ENCODE measurements around the gene SLC22A3. TPM values are rescaled to one million over a fixed set of nuclear protein-coding genes. Genes with fewer than 3 reads are reported as not detected.

SLC22A3 gene
- total RNA-seq, 2 experiments from 2014 or later, result not detected

- ChIA-PET POLR2A (no interaction called here), CTCF (no interaction called here)
- intact Hi-C loops (cut with micrococcal nuclease), result no loop called here
- no peak for ATAC-seq
- Mint-ChIP-seq H3K27ac (no peak overlapping the region), H3K36me3 (ENCODE audit: low read depth) (no peaks in the 10 kb centered on the region), H3K4me1 (ENCODE audit: low read depth) (peaks cover 10% of the 10 kb centered on the region), H3K27me3 (peaks cover 44% of the 10 kb centered on the region), H3K4me3 (no peak overlapping the region), H3K9me3 (peaks cover 1% of the 10 kb centered on the region)
- DNase-seq, result no peak
- no peak for TF ChIP-seq CTCF (IDR thresholded peaks at IDR 0.05)
Observed at GRCh38 chr6:160428069-160428430, 79.9 kb downstream of the SLC22A3 start.

- POLR2A ChIA-PET, result interaction anchor here (0.8 kb wide), 1 partner anchor 9 kb away, joined by 3 read pairs; no protein-coding TSS in a partner anchor
- no peaks in the 10 kb centered on the region for H3K36me3 Mint-ChIP-seq (ENCODE audit: low read depth)
- CTCF ChIA-PET, result no interaction called here
- ATAC-seq (no peak), DNase-seq (no peak)
- no peaks in the 10 kb centered on the region for H3K9me3 Mint-ChIP-seq
- H3K4me3 Mint-ChIP-seq, result no peak overlapping the region
- H3K27ac Mint-ChIP-seq, result no peak overlapping the region
- intact Hi-C loops (cut with micrococcal nuclease), result no loop called here
- TF ChIP-seq CTCF (IDR thresholded peaks at IDR 0.05), result no peak
- peaks cover 47% of the 10 kb centered on the region for H3K27me3 Mint-ChIP-seq
- H3K4me1 Mint-ChIP-seq (ENCODE audit: low read depth), result peaks cover 10% of the 10 kb centered on the region
Observed at GRCh38 chr6:160428818-160429619, 80.8 kb downstream of the SLC22A3 start.

- Mint-ChIP-seq H3K4me3 (no peak overlapping the region), H3K36me3 (ENCODE audit: low read depth) (no peaks in the 10 kb centered on the region), H3K27me3 (peaks cover 45% of the 10 kb centered on the region), H3K27ac (no peak overlapping the region), H3K9me3 (no peaks in the 10 kb centered on the region), H3K4me1 (ENCODE audit: low read depth) (peaks cover 10% of the 10 kb centered on the region)
- DNase-seq (no peak), ATAC-seq (no peak)
- ChIA-PET POLR2A (no interaction called here), CTCF (no interaction called here)
- TF ChIP-seq CTCF (IDR thresholded peaks at IDR 0.05), result no peak
- intact Hi-C loops (cut with micrococcal nuclease), result no loop called here
Observed at GRCh38 chr6:160429620-160429895, 81.4 kb downstream of the SLC22A3 start.

- Mint-ChIP-seq H3K4me1 (ENCODE audit: low read depth) (peaks cover 10% of the 10 kb centered on the region), H3K9me3 (no peaks in the 10 kb centered on the region), H3K27me3 (peaks cover 47% of the 10 kb centered on the region), H3K27ac (no peak overlapping the region), H3K4me3 (no peak overlapping the region), H3K36me3 (ENCODE audit: low read depth) (no peaks in the 10 kb centered on the region)
- CTCF ChIA-PET, result no interaction called here
- no peak for TF ChIP-seq CTCF (IDR thresholded peaks at IDR 0.05)
- intact Hi-C loops (cut with micrococcal nuclease), result no loop called here
- ATAC-seq (no peak), DNase-seq (no peak)
- POLR2A ChIA-PET, result no interaction called here
Observed at GRCh38 chr6:160430203-160430602, 82.0 kb downstream of the SLC22A3 start.

GRCh38 chr6:160430751-160431150 lies 82.6 kb downstream of the SLC22A3 start:
- ChIA-PET CTCF (no interaction called here), POLR2A (no interaction called here)
- TF ChIP-seq CTCF (IDR thresholded peaks at IDR 0.05), result no peak

More at GRCh38 chr6:160430751-160431150, 82.6 kb downstream of the SLC22A3 start:
- Mint-ChIP-seq H3K27ac (no peak overlapping the region), H3K27me3 (peaks cover 49% of the 10 kb centered on the region), H3K4me3 (no peak overlapping the region), H3K36me3 (ENCODE audit: low read depth) (no peaks in the 10 kb centered on the region), H3K9me3 (no peaks in the 10 kb centered on the region), H3K4me1 (ENCODE audit: low read depth) (peaks cover 10% of the 10 kb centered on the region)
- DNase-seq, result no peak
- ATAC-seq, result no peak
- intact Hi-C loops (cut with micrococcal nuclease), result no loop called here

All from activated CD8-positive, alpha-beta T cell treated with anti-CD3 and anti-CD28 coated beads for 36 hours (primary cell).